ENCODE measurements around the gene CCND3.

The CCND3 gene

GRCh38 chr6:41920921-41921711 is 20.5 kb downstream of the CCND3 start, which contains the start of the genes BYSL and MED20:
Gene BYSL (plus strand): TSS chr6:41921499. CDS start chr6:41921563, 64 bp downstream.
Gene MED20 (minus strand): TSS chr6:41921139. CDS start chr6:41921018, 121 bp downstream.
- peak; percentile 95 for DNase-seq

GRCh38 chr6:41917528-41917927 is 24.1 kb downstream of the CCND3 start:
- DNase-seq = peak; percentile 95

GRCh38 chr6:41914869-41915530 is 26.6 kb downstream of the CCND3 start:
- DNase-seq = no peak

GRCh38 chr6:41914343-41914742 is 27.3 kb downstream of the CCND3 start:
- no peak for DNase-seq

- DNase-seq = no peak
Observed at GRCh38 chr6:41909727-41910126, 31.9 kb downstream of the CCND3 start.

- DNase-seq = peak; percentile 36
Observed at GRCh38 chr6:41901882-41902519, 39.6 kb downstream of the CCND3 start.

- no peak for DNase-seq
Observed at GRCh38 chr6:41900861-41901260, 40.7 kb downstream of the CCND3 start.

GRCh38 chr6:41896281-41896680 is 45.3 kb downstream of the CCND3 start:
- no peak for DNase-seq

GRCh38 chr6:41895300-41896233 is 46.0 kb downstream of the CCND3 start, which contains the start of gene USP49:
Gene USP49 (minus strand): TSS chr6:41895375. CDS start chr6:41806983, 88,392 bp downstream.
- peak; percentile 82 for DNase-seq

GRCh38 chr6:41894366-41895299 is 47.0 kb downstream of the CCND3 start:
- no peak for DNase-seq

- DNase-seq = no peak
Observed at GRCh38 chr6:41892921-41893564, 48.6 kb downstream of the CCND3 start.

GRCh38 chr6:41887331-41887751 is 54.3 kb downstream of the CCND3 start:
- DNase-seq = peak; percentile 49

GRCh38 chr6:41885930-41886329 is 55.7 kb downstream of the CCND3 start:
- no peak for DNase-seq

- DNase-seq = no peak
Observed at GRCh38 chr6:41884957-41885356, 56.7 kb downstream of the CCND3 start.

Data from fibroblast of skin of scalp (primary cell).